ENCODE measurements around the gene BARD1. TPM values are rescaled to one million over a fixed set of nuclear protein-coding genes. Genes with fewer than 3 reads are reported as not detected.

The BARD1 gene
- total RNA-seq, 1 donor from 2014 or later: 13.7 TPM

DNA sequence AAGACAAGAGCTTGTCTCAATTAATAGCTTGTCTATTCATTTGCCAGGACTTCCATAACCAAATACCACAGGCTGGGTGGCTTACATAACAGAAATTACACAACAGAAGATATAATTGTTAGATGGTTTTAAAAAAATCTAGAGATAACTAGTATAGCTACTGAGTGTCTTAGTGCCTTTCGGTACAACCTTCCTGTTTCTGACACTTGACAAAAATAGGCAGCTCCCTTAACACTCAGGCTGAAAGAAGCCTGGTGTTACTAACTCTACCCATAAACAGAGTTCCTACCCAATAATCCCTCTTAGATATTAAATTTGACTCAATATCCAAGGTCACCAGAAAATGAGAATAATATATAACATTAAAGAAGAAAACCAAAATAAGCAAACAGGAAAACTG lies 129.7 kb downstream of the BARD1 start:
- Mint-ChIP-seq H3K27me3 (ENCODE audit: low read depth) (no peaks in the 10 kb centered on the region), H3K27ac (ENCODE audit: unreplicated experiment) (no peak overlapping the region), H3K36me3 (ENCODE audit: low read depth) (no peaks in the 10 kb centered on the region), H3K4me3 (ENCODE audit: unreplicated experiment) (no peak overlapping the region), H3K9me3 (ENCODE audit: low read depth) (peaks cover 4% of the 10 kb centered on the region), H3K4me1 (ENCODE audit: low read depth) (peaks cover 14% of the 10 kb centered on the region)
- TF ChIP-seq, protein P1, sequence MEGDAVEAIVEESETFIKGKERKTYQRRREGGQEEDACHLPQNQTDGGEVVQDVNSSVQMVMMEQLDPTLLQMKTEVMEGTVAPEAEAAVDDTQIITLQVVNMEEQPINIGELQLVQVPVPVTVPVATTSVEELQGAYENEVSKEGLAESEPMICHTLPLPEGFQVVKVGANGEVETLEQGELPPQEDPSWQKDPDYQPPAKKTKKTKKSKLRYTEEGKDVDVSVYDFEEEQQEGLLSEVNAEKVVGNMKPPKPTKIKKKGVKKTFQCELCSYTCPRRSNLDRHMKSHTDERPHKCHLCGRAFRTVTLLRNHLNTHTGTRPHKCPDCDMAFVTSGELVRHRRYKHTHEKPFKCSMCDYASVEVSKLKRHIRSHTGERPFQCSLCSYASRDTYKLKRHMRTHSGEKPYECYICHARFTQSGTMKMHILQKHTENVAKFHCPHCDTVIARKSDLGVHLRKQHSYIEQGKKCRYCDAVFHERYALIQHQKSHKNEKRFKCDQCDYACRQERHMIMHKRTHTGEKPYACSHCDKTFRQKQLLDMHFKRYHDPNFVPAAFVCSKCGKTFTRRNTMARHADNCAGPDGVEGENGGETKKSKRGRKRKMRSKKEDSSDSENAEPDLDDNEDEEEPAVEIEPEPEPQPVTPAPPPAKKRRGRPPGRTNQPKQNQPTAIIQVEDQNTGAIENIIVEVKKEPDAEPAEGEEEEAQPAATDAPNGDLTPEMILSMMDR (IDR thresholded peaks at IDR 0.05): no peak
- no peak for DNase-seq (ENCODE audit: low spot score)

DNA sequence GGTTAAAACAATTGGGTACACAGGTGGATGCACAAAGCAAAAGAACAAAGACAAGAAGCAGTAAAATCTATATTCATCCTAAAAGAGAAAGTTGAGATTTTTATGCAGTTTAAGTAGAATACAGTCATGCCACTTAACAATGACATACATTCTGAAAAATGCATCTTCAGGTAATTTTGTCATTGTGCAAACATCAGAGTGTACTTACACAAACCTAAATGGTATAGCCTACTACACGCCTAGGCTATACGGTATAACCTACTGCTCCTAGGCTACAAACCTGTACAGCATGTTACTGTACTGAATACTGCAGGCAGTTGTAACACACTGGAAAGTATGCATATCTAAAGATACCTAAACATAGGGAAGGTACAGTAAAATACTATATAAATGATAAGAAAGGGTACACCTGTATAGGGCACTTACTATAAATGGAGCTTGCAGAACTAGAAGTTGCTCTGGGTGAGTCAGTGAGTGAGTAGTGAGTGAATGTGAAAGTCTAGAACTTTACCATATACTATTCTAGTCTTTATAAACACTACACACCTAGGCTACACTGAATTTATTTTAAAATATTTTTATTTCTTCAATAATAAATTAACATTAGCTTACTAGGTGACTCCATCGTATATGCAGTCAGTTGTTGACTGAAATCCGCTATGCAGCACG lies 132.9 kb downstream of the BARD1 start:
- TF ChIP-seq, protein P1 (IDR thresholded peaks at IDR 0.05): no peak
- Mint-ChIP-seq H3K4me1 (ENCODE audit: low read depth) (peaks cover 15% of the 10 kb centered on the region), H3K36me3 (ENCODE audit: low read depth) (no peaks in the 10 kb centered on the region), H3K27ac (ENCODE audit: unreplicated experiment) (no peak overlapping the region), H3K4me3 (ENCODE audit: unreplicated experiment) (no peak overlapping the region), H3K9me3 (ENCODE audit: low read depth) (peaks cover 4% of the 10 kb centered on the region), H3K27me3 (ENCODE audit: low read depth) (no peaks in the 10 kb centered on the region)
- no peak for DNase-seq (ENCODE audit: low spot score)

All from chondrocyte (in vitro differentiated cells).